GM12864 (cell line): ENCODE results near the gene KSR1.

Experiments used
- DNase-seq: peaks from one replicate; pipeline ENCODE4 v3.0.0-alpha.2; 2011; ENCODE audit warnings: low read depth
- H3K4me3 ChIP-seq: 2 replicates; pipeline ENCODE4 v1.5.1; 2011; ENCODE audit warnings: mild to moderate bottlenecking, low read depth, low read length, control low read depth
- TF ChIP-seq, protein P1 (sequence below): IDR thresholded peaks from 2 replicates; pipeline ENCODE4 v1.5.1; 2011; ENCODE audit warnings: low read depth, mild to moderate bottlenecking, moderate library complexity, low read length, control low read depth, inconsistent platforms; ENCODE audit errors: missing control alignments

KSR1 gene

GRCh38 chr17:27608328-27609230 lies 152.3 kb downstream of the KSR1 start:
- DNase-seq, result no peak
- H3K4me3 ChIP-seq, result no peak overlapping the region
- TF ChIP-seq, protein P1, sequence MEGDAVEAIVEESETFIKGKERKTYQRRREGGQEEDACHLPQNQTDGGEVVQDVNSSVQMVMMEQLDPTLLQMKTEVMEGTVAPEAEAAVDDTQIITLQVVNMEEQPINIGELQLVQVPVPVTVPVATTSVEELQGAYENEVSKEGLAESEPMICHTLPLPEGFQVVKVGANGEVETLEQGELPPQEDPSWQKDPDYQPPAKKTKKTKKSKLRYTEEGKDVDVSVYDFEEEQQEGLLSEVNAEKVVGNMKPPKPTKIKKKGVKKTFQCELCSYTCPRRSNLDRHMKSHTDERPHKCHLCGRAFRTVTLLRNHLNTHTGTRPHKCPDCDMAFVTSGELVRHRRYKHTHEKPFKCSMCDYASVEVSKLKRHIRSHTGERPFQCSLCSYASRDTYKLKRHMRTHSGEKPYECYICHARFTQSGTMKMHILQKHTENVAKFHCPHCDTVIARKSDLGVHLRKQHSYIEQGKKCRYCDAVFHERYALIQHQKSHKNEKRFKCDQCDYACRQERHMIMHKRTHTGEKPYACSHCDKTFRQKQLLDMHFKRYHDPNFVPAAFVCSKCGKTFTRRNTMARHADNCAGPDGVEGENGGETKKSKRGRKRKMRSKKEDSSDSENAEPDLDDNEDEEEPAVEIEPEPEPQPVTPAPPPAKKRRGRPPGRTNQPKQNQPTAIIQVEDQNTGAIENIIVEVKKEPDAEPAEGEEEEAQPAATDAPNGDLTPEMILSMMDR, result no peak

GRCh38 chr17:27609611-27610303 lies 153.5 kb downstream of the KSR1 start:
- TF ChIP-seq, protein P1, result peak; percentile 66
- DNase-seq, result no peak
- H3K4me3 ChIP-seq, result no peak overlapping the region

DNA sequence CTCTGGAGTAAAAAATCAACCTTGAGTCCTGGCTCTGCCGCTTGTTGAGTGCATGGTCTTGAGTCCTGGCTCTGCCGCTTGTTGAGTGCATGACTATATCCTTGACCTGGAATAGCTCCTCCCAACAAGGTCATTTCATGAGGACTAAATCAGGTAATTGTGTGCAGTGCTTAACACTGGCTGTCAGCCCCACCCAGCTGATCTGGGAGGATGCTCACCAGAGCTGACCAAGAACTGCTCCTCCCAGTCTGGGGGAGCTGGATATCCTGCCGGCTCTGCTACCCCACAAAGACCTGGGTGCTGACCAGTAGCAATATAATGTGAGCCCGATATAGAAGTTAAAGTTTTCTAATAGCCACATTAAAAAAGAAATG lies 154.0 kb downstream of the KSR1 start:
- no peak for DNase-seq
- TF ChIP-seq, protein P1, result no peak
- H3K4me3 ChIP-seq, result no peak overlapping the region

DNA sequence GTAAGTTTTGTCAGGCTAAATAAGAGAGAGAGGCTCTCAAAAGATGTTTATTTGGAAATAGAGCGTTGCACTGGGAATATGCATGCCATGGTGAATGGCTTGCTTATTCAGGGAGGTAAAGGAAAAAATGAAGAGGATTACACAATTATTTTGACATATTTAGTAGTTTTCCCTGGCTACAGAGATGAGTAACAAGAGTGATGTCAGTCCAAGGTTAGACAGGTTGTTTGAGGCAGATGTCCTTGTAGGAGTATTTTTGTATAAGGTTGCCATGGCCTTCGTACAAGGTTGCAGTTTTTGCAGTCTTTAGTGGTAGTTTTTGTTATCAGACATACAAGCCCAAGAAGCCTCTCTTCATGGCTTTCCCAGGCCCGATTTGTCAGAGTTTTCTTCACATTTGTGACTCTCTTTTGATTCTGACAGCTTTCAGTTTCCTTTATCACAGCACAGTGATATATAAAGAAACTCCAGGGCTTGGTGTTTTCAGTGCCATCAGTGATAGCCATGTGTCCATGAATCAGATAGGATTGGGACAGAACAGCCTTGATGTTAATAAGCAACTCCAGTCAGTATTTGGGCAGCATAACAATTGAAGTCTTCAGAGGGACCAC lies 156.0 kb downstream of the KSR1 start:
- no peak overlapping the region for H3K4me3 ChIP-seq
- DNase-seq, result no peak
- TF ChIP-seq, protein P1, result no peak

GRCh38 chr17:27613433-27613832 lies 157.2 kb downstream of the KSR1 start:
- no peak overlapping the region for H3K4me3 ChIP-seq
- TF ChIP-seq, protein P1, result no peak
- DNase-seq, result no peak

- no peak for DNase-seq
- TF ChIP-seq, protein P1, result no peak
- H3K4me3 ChIP-seq, result no peak overlapping the region
Observed at GRCh38 chr17:27615121-27615520, 158.9 kb downstream of the KSR1 start.
